Measurements from ENCODE around the gene P2RY13.

GRCh38 chr3:151315846-151316245 is 13.5 kb downstream of the P2RY13 start:
- TF ChIP-seq, protein P1, sequence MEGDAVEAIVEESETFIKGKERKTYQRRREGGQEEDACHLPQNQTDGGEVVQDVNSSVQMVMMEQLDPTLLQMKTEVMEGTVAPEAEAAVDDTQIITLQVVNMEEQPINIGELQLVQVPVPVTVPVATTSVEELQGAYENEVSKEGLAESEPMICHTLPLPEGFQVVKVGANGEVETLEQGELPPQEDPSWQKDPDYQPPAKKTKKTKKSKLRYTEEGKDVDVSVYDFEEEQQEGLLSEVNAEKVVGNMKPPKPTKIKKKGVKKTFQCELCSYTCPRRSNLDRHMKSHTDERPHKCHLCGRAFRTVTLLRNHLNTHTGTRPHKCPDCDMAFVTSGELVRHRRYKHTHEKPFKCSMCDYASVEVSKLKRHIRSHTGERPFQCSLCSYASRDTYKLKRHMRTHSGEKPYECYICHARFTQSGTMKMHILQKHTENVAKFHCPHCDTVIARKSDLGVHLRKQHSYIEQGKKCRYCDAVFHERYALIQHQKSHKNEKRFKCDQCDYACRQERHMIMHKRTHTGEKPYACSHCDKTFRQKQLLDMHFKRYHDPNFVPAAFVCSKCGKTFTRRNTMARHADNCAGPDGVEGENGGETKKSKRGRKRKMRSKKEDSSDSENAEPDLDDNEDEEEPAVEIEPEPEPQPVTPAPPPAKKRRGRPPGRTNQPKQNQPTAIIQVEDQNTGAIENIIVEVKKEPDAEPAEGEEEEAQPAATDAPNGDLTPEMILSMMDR (IDR thresholded peaks at IDR 0.05), result no peak
- no peak for TF ChIP-seq EZH2 (IDR thresholded peaks at IDR 0.05; ENCODE audit: borderline replicate concordance, insufficient read depth, low read depth, low read length, poor library complexity, severe bottlenecking)

All from B cell (primary cell).